ENCODE measurements around the gene ZNF280C. TPM values are rescaled to one million over a fixed set of nuclear protein-coding genes. Genes with fewer than 3 reads are reported as not detected.
"Not testable (repeated sequence)": the region's sequence is repeated elsewhere in the genome, so short reads cannot be mapped to it uniquely, and the experiment has no call there.

ZNF280C gene
- total RNA-seq, 1 donor from 2014 or later = 13.2 TPM

GRCh38 chrX:130251671-130252070 lies 17.0 kb downstream of the ZNF280C start:
- Mint-ChIP-seq H3K9me3 (peaks cover 8% of the 10 kb centered on the region), H3K27ac (no peak overlapping the region), H3K4me1 (ENCODE audit: unreplicated experiment) (no peaks in the 10 kb centered on the region), H3K27me3 (no peaks in the 10 kb centered on the region), H3K4me3 (no peak overlapping the region), H3K36me3 (peaks cover 27% of the 10 kb centered on the region)
- TF ChIP-seq, protein P1, sequence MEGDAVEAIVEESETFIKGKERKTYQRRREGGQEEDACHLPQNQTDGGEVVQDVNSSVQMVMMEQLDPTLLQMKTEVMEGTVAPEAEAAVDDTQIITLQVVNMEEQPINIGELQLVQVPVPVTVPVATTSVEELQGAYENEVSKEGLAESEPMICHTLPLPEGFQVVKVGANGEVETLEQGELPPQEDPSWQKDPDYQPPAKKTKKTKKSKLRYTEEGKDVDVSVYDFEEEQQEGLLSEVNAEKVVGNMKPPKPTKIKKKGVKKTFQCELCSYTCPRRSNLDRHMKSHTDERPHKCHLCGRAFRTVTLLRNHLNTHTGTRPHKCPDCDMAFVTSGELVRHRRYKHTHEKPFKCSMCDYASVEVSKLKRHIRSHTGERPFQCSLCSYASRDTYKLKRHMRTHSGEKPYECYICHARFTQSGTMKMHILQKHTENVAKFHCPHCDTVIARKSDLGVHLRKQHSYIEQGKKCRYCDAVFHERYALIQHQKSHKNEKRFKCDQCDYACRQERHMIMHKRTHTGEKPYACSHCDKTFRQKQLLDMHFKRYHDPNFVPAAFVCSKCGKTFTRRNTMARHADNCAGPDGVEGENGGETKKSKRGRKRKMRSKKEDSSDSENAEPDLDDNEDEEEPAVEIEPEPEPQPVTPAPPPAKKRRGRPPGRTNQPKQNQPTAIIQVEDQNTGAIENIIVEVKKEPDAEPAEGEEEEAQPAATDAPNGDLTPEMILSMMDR (conservative IDR thresholded peaks at IDR 0.05) = no peak
- DNase-seq (ENCODE audit: extremely low spot score, unreplicated experiment) = no peak

GRCh38 chrX:130247996-130248395 lies 20.7 kb downstream of the ZNF280C start:
- Mint-ChIP-seq H3K27ac (no peak overlapping the region), H3K4me1 (ENCODE audit: unreplicated experiment) (no peaks in the 10 kb centered on the region), H3K27me3 (no peaks in the 10 kb centered on the region), H3K4me3 (no peak overlapping the region), H3K9me3 (no peaks in the 10 kb centered on the region), H3K36me3 (peaks cover 11% of the 10 kb centered on the region)
- TF ChIP-seq, protein P1 (conservative IDR thresholded peaks at IDR 0.05) = no peak
- DNase-seq (ENCODE audit: extremely low spot score, unreplicated experiment) = no peak

DNA sequence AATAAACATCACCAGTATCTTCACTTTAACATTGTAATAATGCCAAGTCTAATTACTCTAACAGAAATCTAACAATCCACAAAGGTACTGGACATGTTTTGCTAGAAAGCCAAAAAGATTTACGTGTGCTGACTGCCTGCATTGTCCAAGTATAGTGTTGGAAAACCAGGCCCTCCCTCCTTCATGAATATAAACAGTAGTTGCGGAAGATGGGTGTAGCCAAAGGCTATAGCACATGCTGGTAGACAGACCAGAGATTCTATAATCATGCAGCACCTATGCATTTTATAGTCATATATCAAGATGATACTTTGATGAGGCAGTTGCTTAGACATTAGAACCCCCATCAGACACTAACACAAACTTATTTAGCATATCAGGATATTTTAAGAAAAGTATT lies 22.6 kb downstream of the ZNF280C start:
- Mint-ChIP-seq H3K27ac (no peak overlapping the region), H3K27me3 (no peaks in the 10 kb centered on the region), H3K36me3 (peaks cover 7% of the 10 kb centered on the region), H3K9me3 (no peaks in the 10 kb centered on the region), H3K4me1 (ENCODE audit: unreplicated experiment) (no peaks in the 10 kb centered on the region), H3K4me3 (no peak overlapping the region)
- TF ChIP-seq, protein P1 (conservative IDR thresholded peaks at IDR 0.05) = no peak
- DNase-seq (ENCODE audit: extremely low spot score, unreplicated experiment) = no peak

DNA sequence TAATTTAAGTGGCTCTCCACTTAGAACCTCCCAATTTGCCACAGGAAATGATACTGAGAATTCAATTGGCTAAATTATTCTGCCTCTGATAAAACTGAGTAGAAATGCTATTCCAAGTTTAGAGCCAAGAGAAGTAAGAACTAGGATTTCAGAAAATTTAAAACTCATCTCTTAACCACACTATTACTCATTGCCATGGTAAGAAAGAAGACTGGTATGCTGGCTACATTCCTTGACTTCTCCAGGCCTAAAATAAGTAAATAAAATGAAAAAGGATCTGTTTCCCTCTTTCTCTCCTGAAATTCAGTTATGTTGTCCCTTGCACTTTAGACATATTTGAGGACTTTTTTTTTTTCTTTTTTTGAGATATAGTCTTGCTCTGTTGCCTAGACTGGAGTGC lies 23.3 kb downstream of the ZNF280C start:
- peaks cover 5% of the 10 kb centered on the region for H3K36me3 Mint-ChIP-seq
- DNase-seq (ENCODE audit: extremely low spot score, unreplicated experiment) = no peak
- no peaks in the 10 kb centered on the region for H3K27me3 Mint-ChIP-seq
- H3K4me3 Mint-ChIP-seq = no peak overlapping the region
- H3K9me3 Mint-ChIP-seq = no peaks in the 10 kb centered on the region
- TF ChIP-seq, protein P1 (conservative IDR thresholded peaks at IDR 0.05) = no peak
- no peak overlapping the region for H3K27ac Mint-ChIP-seq
- no peaks in the 10 kb centered on the region for H3K4me1 Mint-ChIP-seq (ENCODE audit: unreplicated experiment)

- H3K4me1 Mint-ChIP-seq (ENCODE audit: unreplicated experiment); H3K27me3 Mint-ChIP-seq; H3K27ac Mint-ChIP-seq; DNase-seq (ENCODE audit: extremely low spot score, unreplicated experiment); H3K9me3 Mint-ChIP-seq; H3K4me3 Mint-ChIP-seq: not testable (repeated sequence)
- H3K36me3 Mint-ChIP-seq = peaks cover 18% of the 10 kb centered on the region
These were observed 37.5 kb downstream of the ZNF280C start for GRCh38 chrX:130231184-130231583.

DNA sequence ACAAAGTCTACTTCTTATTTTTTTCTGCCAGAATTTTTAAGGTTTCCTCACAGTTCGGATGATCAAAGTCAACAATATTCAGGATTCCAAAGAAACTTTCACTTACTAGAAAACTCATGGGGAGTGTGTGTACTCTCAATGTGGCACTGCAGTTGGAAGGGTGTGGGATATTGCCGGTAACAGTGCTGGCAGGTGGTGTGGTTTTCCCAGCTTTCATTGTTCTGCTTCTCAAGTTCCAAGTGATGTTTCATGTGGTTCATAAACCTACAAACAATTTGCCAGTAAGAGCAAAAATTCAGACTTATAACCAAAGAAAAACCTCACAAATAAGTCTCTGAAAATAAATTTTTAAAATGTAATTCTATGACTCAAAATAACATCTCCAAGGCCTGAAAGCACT lies 39.8 kb downstream of the ZNF280C start:
- Mint-ChIP-seq H3K27me3 (no peaks in the 10 kb centered on the region), H3K36me3 (peaks cover 22% of the 10 kb centered on the region), H3K4me3 (no peak overlapping the region), H3K27ac (no peak overlapping the region), H3K4me1 (ENCODE audit: unreplicated experiment) (no peaks in the 10 kb centered on the region), H3K9me3 (no peaks in the 10 kb centered on the region)
- no peak for DNase-seq (ENCODE audit: extremely low spot score, unreplicated experiment)
- TF ChIP-seq, protein P1 (conservative IDR thresholded peaks at IDR 0.05) = no peak

Measured in type B pancreatic cell (in vitro differentiated cells).